Hepatocyte (in vitro differentiated cells): Measurements from ENCODE around the gene SCAF4. TPM values are rescaled to one million over a fixed set of nuclear protein-coding genes. Genes with fewer than 3 reads are reported as not detected.

Source experiments
- polyA plus RNA-seq: library from polyadenylated mRNA; unstranded; fragments of >200 nt; fragmentation: Nextera tagmentation; extraction: Ambion mirVana; gene quantifications from 2 replicates; pipeline ENCODE4 v1.2.1, GENCODE V29; 2016
- small RNA-seq: library from RNA; depleted of rRNA; stranded (forward); fragments of <200 nt; gene quantifications from one replicate; pipeline ENCODE3, GENCODE V24; 2014
- total RNA-seq: library from RNA; depleted of rRNA; stranded (reverse); fragments of >200 nt; gene quantifications from 2 replicates; pipeline ENCODE4 v1.2.3, GENCODE V29; 2014

Gene SCAF4
- total and polyA plus RNA-seq, 2 experiments from 2014 or later = 18.7 to 33.1 TPM

Small RNA genes within 50 kb of the gene (small RNA-seq; reads per million reads assigned to genes)
- gene RF01241 = not detected

Other genes starting within 250 kb of the SCAF4 start
- gene SOD1, start 72.4 kb downstream of the SCAF4 start, total RNA-seq = 167 and 195 TPM in 2 replicates
- gene SOD1, start 72.4 kb downstream of the SCAF4 start, polyA plus RNA-seq = 219 and 260 TPM in 2 replicates
- 4.4 and 7.1 TPM in 2 replicates for gene HUNK, start 140.9 kb upstream of the SCAF4 start, total RNA-seq
- 7.3 and 10.8 TPM in 2 replicates for gene HUNK, start 140.9 kb upstream of the SCAF4 start, polyA plus RNA-seq